MM.1S (cell line): Measurements from ENCODE around the gene TSPAN10.

Experiments used
- DNase-seq: peaks from one replicate; pipeline ENCODE4 v3.0.0-alpha.2; 2015
- H2AFZ ChIP-seq: fragments of 300-600 bp; sonication (generic); 2 replicates; pipeline ENCODE4 v1.6.0; 2016; ENCODE audit warnings: antibody characterized with exemption, low read length
- H3F3A ChIP-seq: fragments of 300-600 bp; sonication (generic); 2 replicates; pipeline ENCODE4 v1.6.1; 2016; ENCODE audit warnings: mild to moderate bottlenecking, antibody characterized with exemption, low read length, moderate library complexity, mixed read lengths; ENCODE audit not compliant: insufficient read depth
- H3K27ac ChIP-seq: fragments of 300-600 bp; sonication (generic); 2 replicates; pipeline ENCODE4 v1.5.1; 2016; ENCODE audit warnings: mild to moderate bottlenecking, low read length
- H3K27me3 ChIP-seq: fragments of 300-600 bp; sonication (generic); replicated peaks from 2 replicates; pipeline ENCODE4 v1.6.0; 2016; ENCODE audit warnings: low read length; ENCODE audit not compliant: insufficient read depth
- H3K36me3 ChIP-seq: fragments of 300-600 bp; sonication (generic); replicated peaks from 2 replicates; pipeline ENCODE4 v1.6.1; 2016; ENCODE audit warnings: mild to moderate bottlenecking, low read length, mixed read lengths; ENCODE audit not compliant: insufficient read depth
- H3K4me1 ChIP-seq: fragments of 300-600 bp; sonication (generic); 2 replicates; pipeline ENCODE4 v1.6.1; 2016; ENCODE audit warnings: low read length, mixed read lengths
- H3K4me2 ChIP-seq: fragments of 300-600 bp; sonication (generic); 2 replicates; pipeline ENCODE4 v1.6.0; 2016; ENCODE audit warnings: low read depth, low read length
- H3K4me3 ChIP-seq: fragments of 300-600 bp; sonication (generic); 2 replicates; pipeline ENCODE4 v1.5.1; 2016; ENCODE audit warnings: low read length, mixed read lengths
- H3K79me2 ChIP-seq: fragments of 300-600 bp; sonication (generic); 2 replicates; pipeline ENCODE4 v1.6.1; 2016; ENCODE audit warnings: mixed run types, low read length, mixed read lengths
- H3K9ac ChIP-seq: fragments of 300-600 bp; sonication (generic); 2 replicates; pipeline ENCODE4 v1.6.1; 2016; ENCODE audit warnings: low read length, mixed read lengths
- H3K9me2 ChIP-seq: fragments of 300-600 bp; sonication (generic); replicated peaks from 2 replicates; pipeline ENCODE4 v1.6.1; 2016; ENCODE audit warnings: mild to moderate bottlenecking, low read length, mixed read lengths; ENCODE audit not compliant: insufficient read depth
- H3K9me3 ChIP-seq: fragments of 300-600 bp; sonication (generic); replicated peaks from 2 replicates; pipeline ENCODE4 v1.6.1; 2016; ENCODE audit warnings: mild to moderate bottlenecking, low read length, mixed read lengths; ENCODE audit not compliant: insufficient read depth
- H4K20me1 ChIP-seq: fragments of 300-600 bp; sonication (generic); 2 replicates; pipeline ENCODE4 v1.6.1; 2016; ENCODE audit warnings: mild to moderate bottlenecking, low read length, moderate library complexity, mixed read lengths; ENCODE audit not compliant: insufficient read depth
- EZH2 ChIP-seq: fragments of 300-600 bp; sonication (generic); optimal IDR thresholded peaks from 2 replicates; pipeline ENCODE3; 2017; ENCODE audit warnings: low read depth, mild to moderate bottlenecking, antibody characterized with exemption, low read length, mixed read lengths
- EZH2phosphoT487 ChIP-seq: fragments of 300-600 bp; sonication (generic); IDR thresholded peaks from 2 replicates; pipeline ENCODE4 v1.6.1; 2018; ENCODE audit warnings: antibody characterized with exemption, low read length
- TF ChIP-seq, protein P1 (sequence below): fragments of 300-600 bp; sonication (generic); IDR thresholded peaks from 2 replicates; pipeline ENCODE4 v1.5.1; 2016; ENCODE audit warnings: antibody characterized with exemption, low read length, mixed read lengths

TSPAN10 gene

DNA sequence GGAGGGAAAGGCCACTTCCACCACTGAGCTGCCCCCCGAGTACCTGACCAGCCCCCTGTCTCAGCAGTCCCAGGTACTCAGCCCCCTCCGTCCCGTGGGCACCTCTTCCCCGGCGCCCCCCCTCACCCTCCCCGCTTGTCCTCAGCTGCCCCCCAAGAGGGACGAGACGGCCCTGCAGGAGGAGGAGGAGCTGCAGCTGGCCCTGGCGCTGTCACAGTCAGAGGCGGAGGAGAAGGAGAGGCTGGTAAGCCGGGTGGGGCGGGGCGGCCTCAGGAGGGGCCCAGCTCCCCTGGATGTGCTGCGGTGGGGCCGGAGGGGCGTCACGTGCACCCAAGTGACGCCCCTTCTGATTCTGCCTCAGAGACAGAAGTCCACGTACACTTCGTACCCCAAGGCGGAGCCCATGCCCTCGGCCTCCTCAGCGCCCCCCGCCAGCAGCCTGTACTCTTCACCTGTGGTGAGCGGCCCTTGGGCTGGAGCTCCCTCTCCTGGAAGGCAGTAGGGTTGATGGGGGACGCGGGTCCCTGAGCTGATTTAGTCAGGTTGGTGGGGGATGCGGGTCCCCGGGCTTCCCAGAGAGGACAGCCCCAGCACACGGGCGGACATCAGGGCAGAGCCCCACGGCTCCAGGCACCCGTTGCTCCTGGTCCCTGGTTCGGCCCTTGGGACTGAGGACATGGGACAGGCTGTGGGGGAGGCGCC is 56.7 kb downstream of the TSPAN10 start:
- Histone ChIP-seq H3K36me3 (peaks cover 4% of the 10 kb centered on the region; the same call in 1 of the 2 replicates), H3K27me3 (no peaks in the 10 kb centered on the region), H3K4me2 (no peak overlapping the region), H3K27ac (no peak overlapping the region), H3K79me2 (peaks cover 40% of the 10 kb centered on the region), H4K20me1 (no peaks in the 10 kb centered on the region), H3F3A (no peaks in the 10 kb centered on the region), H3K4me3 (no peak overlapping the region), H3K9ac (no peak overlapping the region), H3K9me2 (no peaks in the 10 kb centered on the region), H3K9me3 (no peaks in the 10 kb centered on the region), H2AFZ (no peak overlapping the region), H3K4me1 (no peaks in the 10 kb centered on the region)
- DNase-seq, result no peak
- TF ChIP-seq, protein P1, sequence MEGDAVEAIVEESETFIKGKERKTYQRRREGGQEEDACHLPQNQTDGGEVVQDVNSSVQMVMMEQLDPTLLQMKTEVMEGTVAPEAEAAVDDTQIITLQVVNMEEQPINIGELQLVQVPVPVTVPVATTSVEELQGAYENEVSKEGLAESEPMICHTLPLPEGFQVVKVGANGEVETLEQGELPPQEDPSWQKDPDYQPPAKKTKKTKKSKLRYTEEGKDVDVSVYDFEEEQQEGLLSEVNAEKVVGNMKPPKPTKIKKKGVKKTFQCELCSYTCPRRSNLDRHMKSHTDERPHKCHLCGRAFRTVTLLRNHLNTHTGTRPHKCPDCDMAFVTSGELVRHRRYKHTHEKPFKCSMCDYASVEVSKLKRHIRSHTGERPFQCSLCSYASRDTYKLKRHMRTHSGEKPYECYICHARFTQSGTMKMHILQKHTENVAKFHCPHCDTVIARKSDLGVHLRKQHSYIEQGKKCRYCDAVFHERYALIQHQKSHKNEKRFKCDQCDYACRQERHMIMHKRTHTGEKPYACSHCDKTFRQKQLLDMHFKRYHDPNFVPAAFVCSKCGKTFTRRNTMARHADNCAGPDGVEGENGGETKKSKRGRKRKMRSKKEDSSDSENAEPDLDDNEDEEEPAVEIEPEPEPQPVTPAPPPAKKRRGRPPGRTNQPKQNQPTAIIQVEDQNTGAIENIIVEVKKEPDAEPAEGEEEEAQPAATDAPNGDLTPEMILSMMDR, result no peak
- TF ChIP-seq EZH2, result no peak
- no peak for TF ChIP-seq EZH2phosphoT487

DNA sequence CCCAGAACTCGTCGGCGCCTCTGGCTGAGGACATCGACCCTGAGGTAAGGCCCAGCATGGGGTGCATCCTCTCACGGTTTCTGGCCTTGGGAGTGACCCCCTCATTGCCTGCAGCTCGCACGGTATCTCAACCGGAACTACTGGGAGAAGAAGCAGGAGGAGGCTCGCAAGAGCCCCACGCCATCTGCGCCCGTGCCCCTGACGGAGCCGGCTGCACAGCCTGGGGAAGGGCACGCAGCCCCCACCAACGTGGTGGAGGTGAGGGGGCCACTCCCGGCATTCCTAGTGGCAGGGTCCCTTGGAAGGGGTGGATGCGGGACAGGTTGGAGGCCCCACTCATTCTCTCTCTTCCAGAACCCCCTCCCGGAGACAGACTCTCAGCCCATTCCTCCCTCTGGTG is 57.8 kb downstream of the TSPAN10 start:
- no peaks in the 10 kb centered on the region for H3K9me3 ChIP-seq
- TF ChIP-seq, protein P1, result no peak
- TF ChIP-seq EZH2phosphoT487 (no peak), EZH2 (no peak)
- peaks cover 4% of the 10 kb centered on the region; the same call in 1 of the 2 replicates for H3K36me3 ChIP-seq
- H3K4me1 ChIP-seq, result no peaks in the 10 kb centered on the region
- no peak for DNase-seq
- peaks cover 38% of the 10 kb centered on the region for H3K79me2 ChIP-seq
- no peak overlapping the region for H3K4me3 ChIP-seq
- no peaks in the 10 kb centered on the region for H3K27me3 ChIP-seq
- H3K27ac ChIP-seq, result no peak overlapping the region
- H3K4me2 ChIP-seq, result no peak overlapping the region
- no peaks in the 10 kb centered on the region for H4K20me1 ChIP-seq
- H3F3A ChIP-seq, result no peaks in the 10 kb centered on the region
- H2AFZ ChIP-seq, result no peak overlapping the region
- no peak overlapping the region for H3K9ac ChIP-seq
- H3K9me2 ChIP-seq, result no peaks in the 10 kb centered on the region

DNA sequence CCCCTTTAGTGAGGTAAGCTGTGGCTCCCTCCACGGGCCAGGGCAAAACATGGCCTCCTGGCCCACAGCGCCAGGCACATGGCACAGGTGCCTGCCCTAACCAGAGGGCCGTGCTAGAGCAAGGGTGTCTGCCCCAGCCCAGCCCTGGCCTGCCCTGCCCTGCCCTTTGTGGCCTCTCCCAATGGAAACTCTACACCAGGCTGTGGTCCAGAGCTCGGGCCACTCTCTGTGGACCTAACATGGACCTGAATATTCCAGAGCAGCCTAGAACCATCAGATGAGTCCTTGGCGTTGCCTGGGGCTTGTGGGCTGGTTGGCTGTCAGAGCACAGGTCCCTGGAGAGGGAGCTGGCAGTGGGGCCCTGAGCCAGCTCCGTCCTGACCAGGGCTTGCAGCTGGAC is 58.2 kb downstream of the TSPAN10 start:
- Histone ChIP-seq H3K4me1 (no peaks in the 10 kb centered on the region), H3K27me3 (no peaks in the 10 kb centered on the region), H3K9ac (no peak overlapping the region), H2AFZ (no peak overlapping the region), H3K9me2 (no peaks in the 10 kb centered on the region), H3K79me2 (peaks cover 35% of the 10 kb centered on the region), H3K9me3 (no peaks in the 10 kb centered on the region), H3K27ac (no peak overlapping the region), H3K4me3 (no peak overlapping the region), H3F3A (no peaks in the 10 kb centered on the region), H3K36me3 (peaks cover 4% of the 10 kb centered on the region; the same call in 1 of the 2 replicates), H4K20me1 (no peaks in the 10 kb centered on the region), H3K4me2 (no peak overlapping the region)
- DNase-seq, result no peak
- TF ChIP-seq, protein P1, result no peak
- TF ChIP-seq EZH2 (no peak), EZH2phosphoT487 (no peak)
